H1 (cell line): Measurements from ENCODE around the gene GCKR. TPM values are rescaled to one million over a fixed set of nuclear protein-coding genes. Genes with fewer than 3 reads are reported as not detected.

ENCODE experiments used
- CTCF ChIA-PET: fragments of 300-600 bp; sonication (Branson Sonifier 250); formaldehyde crosslinking; loops from one replicate; lab custom pipeline; 2021; ENCODE audit not compliant: partially characterized antibody; lab: Charles Lee
- POLR2A ChIA-PET: fragments of 300-600 bp; sonication (Branson Sonifier 250); formaldehyde crosslinking; loops from one replicate; lab custom pipeline; 2021; ENCODE audit warnings: inconsistent platforms; ENCODE audit not compliant: partially characterized antibody; lab: Charles Lee
- DNase-seq, 2 experiments: peaks; one replicate each; pipeline versions ENCODE4 v3.0.0 to v3.0.0-alpha.2; 2010 to 2022; ENCODE audit warnings: low spot score in 2 of 2, low read depth in 1 of 2, mixed read lengths in 1 of 2
- FAIRE-seq: peaks from 2 replicates; lab custom pipeline; 2011; peaks lifted over from hg19 to GRCh38; lab: Jason Lieb, UNC
- H2AFZ ChIP-seq: 2 replicates; pipeline ENCODE4 v1.8.1; 2012; ENCODE audit warnings: low read length, inconsistent platforms
- H2AK5ac ChIP-seq: 2 replicates; pipeline ENCODE4 v1.6.1; 2013; ENCODE audit warnings: low read depth, low read length
- H2BK120ac ChIP-seq: replicated peaks from 2 replicates; pipeline ENCODE3; 2013; ENCODE audit warnings: low read depth, low read length, inconsistent platforms
- H2BK12ac ChIP-seq: 2 replicates; pipeline ENCODE4 v1.6.1; 2013; ENCODE audit warnings: low read depth, low read length
- H2BK15ac ChIP-seq: 2 replicates; pipeline ENCODE4 v1.6.1; 2013; ENCODE audit warnings: low read length
- H2BK20ac ChIP-seq: 2 replicates; pipeline ENCODE4 v1.6.1; 2013; ENCODE audit warnings: low read length
- H2BK5ac ChIP-seq: 2 replicates; pipeline ENCODE4 v1.6.1; 2013; ENCODE audit warnings: low read depth, low read length
- H3K14ac ChIP-seq: 2 replicates; pipeline ENCODE4 v1.6.1; 2013; ENCODE audit warnings: inconsistent platforms; ENCODE audit not compliant: insufficient read length
- H3K18ac ChIP-seq: 2 replicates; pipeline ENCODE4 v1.6.1; 2013; ENCODE audit warnings: low read length; ENCODE audit errors: extremely low read depth
- H3K23ac ChIP-seq: 2 replicates; pipeline ENCODE4 v1.6.1; 2013; ENCODE audit warnings: inconsistent platforms; ENCODE audit not compliant: insufficient read length
- H3K23me2 ChIP-seq: 2 replicates; pipeline ENCODE4 v1.6.1; 2013; ENCODE audit warnings: low read depth, low read length
- H3K27ac ChIP-seq: 2 replicates; pipeline ENCODE4 v1.6.1; 2011; ENCODE audit warnings: low read depth, low read length, inconsistent platforms
- H3K27me3 ChIP-seq, 4 experiments: replicated peaks in 1 of 4; 1 replicate in 1 of 4; 2 replicates in 3 of 4; pipeline versions ENCODE4 v1.6.1 to v1.8.1; 2011 to 2013; ENCODE audit warnings: low read length in 3 of 4, mild to moderate bottlenecking in 3 of 4, inconsistent platforms in 2 of 4, mixed read lengths in 2 of 4, moderate library complexity in 1 of 4; ENCODE audit not compliant: control insufficient read depth in 3 of 4, insufficient read depth in 3 of 4; ENCODE audit errors: extremely low read depth in 1 of 4
- H3K36me3 ChIP-seq, 4 experiments: 2 replicates each; pipeline versions ENCODE4 v1.6.1 to v1.8.1; 2011 to 2013; ENCODE audit warnings: mild to moderate bottlenecking in 4 of 4, low read length in 3 of 4, moderate library complexity in 2 of 4, control low read depth in 1 of 4, inconsistent platforms in 1 of 4; ENCODE audit not compliant: insufficient read depth in 4 of 4, control insufficient read depth in 2 of 4
- H3K4ac ChIP-seq: replicated peaks from 2 replicates; pipeline ENCODE3; 2013; ENCODE audit warnings: low read length, low read depth, mixed read lengths, inconsistent platforms; ENCODE audit not compliant: insufficient read length
- H3K4me1 ChIP-seq, 4 experiments: replicated peaks in 1 of 4; 1 replicate in 1 of 4; 2 replicates in 3 of 4; pipeline versions ENCODE4 v1.6.1 to v1.8.1; 2011 to 2013; ENCODE audit warnings: low read length in 3 of 4, inconsistent platforms in 2 of 4, mixed read lengths in 1 of 4; ENCODE audit not compliant: insufficient read depth in 4 of 4, control insufficient read depth in 3 of 4
- H3K4me2 ChIP-seq, 2 experiments: 2 replicates each; pipeline versions ENCODE4 v1.6.1 to v1.8.1; 2011 to 2013; ENCODE audit warnings: low read depth in 2 of 2, low read length in 2 of 2, control low read depth in 1 of 2, inconsistent platforms in 1 of 2, mild to moderate bottlenecking in 1 of 2; ENCODE audit not compliant: insufficient read depth in 1 of 2
- H3K4me3 ChIP-seq, 4 experiments: fragments of 200-600, 300-600 bp in 1 of 4; sonication (generic), shearing (Covaris generic), sonication (Bioruptor Twin) in 1 of 4; 2 replicates each; pipeline versions ENCODE4 v1.5.1 to v1.8.1; 2011 to 2016; ENCODE audit warnings: low read length in 4 of 4, low read depth in 3 of 4, control low read depth in 2 of 4, inconsistent platforms in 2 of 4, mild to moderate bottlenecking in 2 of 4, mixed read lengths in 1 of 4, moderate library complexity in 1 of 4; ENCODE audit not compliant: insufficient read depth in 2 of 4; ENCODE audit errors: extremely low read depth in 1 of 4
- H3K56ac ChIP-seq: replicated peaks from 2 replicates; pipeline ENCODE3; 2013; ENCODE audit warnings: low read depth, mild to moderate bottlenecking, mixed read lengths, low read length, inconsistent platforms; ENCODE audit not compliant: insufficient read length
- H3K79me1 ChIP-seq: 2 replicates; pipeline ENCODE4 v1.6.1; 2013; ENCODE audit warnings: low read depth, low read length, control low read depth
- H3K79me2 ChIP-seq, 2 experiments: 2 replicates each; pipeline versions ENCODE4 v1.6.1 to v1.8.1; 2012 to 2013; ENCODE audit warnings: low read length in 2 of 2, mild to moderate bottlenecking in 2 of 2, inconsistent platforms in 1 of 2; ENCODE audit not compliant: insufficient read depth in 2 of 2, control insufficient read depth in 1 of 2
- H3K9ac ChIP-seq, 4 experiments: replicated peaks in 1 of 4; 1 replicate in 1 of 4; 2 replicates in 3 of 4; pipeline versions ENCODE4 v1.6.1 to v1.8.1; 2011 to 2013; ENCODE audit warnings: low read depth in 3 of 4, low read length in 3 of 4, control low read depth in 2 of 4, mild to moderate bottlenecking in 2 of 4, moderate library complexity in 2 of 4, inconsistent platforms in 1 of 4; ENCODE audit errors: extremely low read depth in 1 of 4
- H3K9me3 ChIP-seq, 2 experiments: 2 replicates each; pipeline versions ENCODE4 v1.6.1 to v1.8.1; 2012 to 2013; ENCODE audit warnings: mild to moderate bottlenecking in 2 of 2, moderate library complexity in 2 of 2, control low read depth in 1 of 2, inconsistent platforms in 1 of 2, low read depth in 1 of 2, low read length in 1 of 2, mixed read lengths in 1 of 2; ENCODE audit not compliant: insufficient read depth in 2 of 2
- H4K20me1 ChIP-seq, 2 experiments: replicated peaks in 1 of 2; 2 replicates each; pipeline versions ENCODE3 to v1.8.1; 2011 to 2013; ENCODE audit warnings: inconsistent platforms in 2 of 2, low read length in 2 of 2, mild to moderate bottlenecking in 1 of 2; ENCODE audit not compliant: insufficient read depth in 2 of 2, control insufficient read depth in 1 of 2
- H4K5ac ChIP-seq: 2 replicates; pipeline ENCODE4 v1.6.1; 2013; ENCODE audit warnings: low read length, low read depth, mixed read lengths, inconsistent platforms; ENCODE audit not compliant: insufficient read length
- H4K8ac ChIP-seq: 2 replicates; pipeline ENCODE4 v1.8.0; 2013; ENCODE audit warnings: mild to moderate bottlenecking, moderate library complexity, low read length, inconsistent platforms; ENCODE audit not compliant: insufficient read depth; ENCODE audit errors: extremely low read depth
- H4K91ac ChIP-seq: replicated peaks from 2 replicates; pipeline ENCODE3; 2013; ENCODE audit warnings: low read length, mixed read lengths, inconsistent platforms; ENCODE audit not compliant: insufficient read length
- BACH1 ChIP-seq: IDR thresholded peaks from 2 replicates; pipeline ENCODE4 v1.6.1; 2012; ENCODE audit warnings: low read length, improper control_type of control experiment
- BRCA1 ChIP-seq: IDR thresholded peaks from 2 replicates; pipeline ENCODE4 v1.6.1; 2012; ENCODE audit warnings: low read depth, low read length, improper control_type of control experiment
- CHD2 ChIP-seq: IDR thresholded peaks from 2 replicates; pipeline ENCODE4 v1.6.1; 2012; ENCODE audit warnings: low read length, improper control_type of control experiment
- CREB1 ChIP-seq: IDR thresholded peaks from 2 replicates; pipeline ENCODE4 v1.6.1; 2012; ENCODE audit warnings: inconsistent platforms
- CTBP2 ChIP-seq: IDR thresholded peaks from 2 replicates; pipeline ENCODE4 v1.7.0; 2011; ENCODE audit warnings: borderline replicate concordance, mild to moderate bottlenecking, moderate library complexity, mixed read lengths, low read length; ENCODE audit not compliant: insufficient read depth, insufficient read length
- JUND ChIP-seq: IDR thresholded peaks from 2 replicates; pipeline ENCODE4 v1.6.1; 2011; ENCODE audit warnings: mild to moderate bottlenecking, improper control_type of control experiment, low read length
- SAP30 ChIP-seq: fragments of 300-600 bp; sonication (generic); IDR thresholded peaks from 2 replicates; pipeline ENCODE4 v1.7.1; 2012; ENCODE audit warnings: low read length, moderate library complexity, mild to moderate bottlenecking, inconsistent platforms; ENCODE audit not compliant: insufficient read depth, insufficient replicate concordance
- TAF1 ChIP-seq: IDR thresholded peaks from 2 replicates; pipeline ENCODE4 v1.6.1; 2011; ENCODE audit warnings: mild to moderate bottlenecking, low read depth, low read length
- YY1 ChIP-seq: IDR thresholded peaks from 2 replicates; pipeline ENCODE4 v1.6.1; 2011; ENCODE audit warnings: low read depth, mild to moderate bottlenecking, low read length
- WGBS, 2 experiments: shearing (Covaris generic) in 1 of 2; methylation state at CpG; one replicate each; pipeline versions ENCODE4 v1.1.6 to v1.1.7; 2013 to 2015; ENCODE audit warnings: low lambda C conversion rate in 2 of 2, mixed read lengths in 2 of 2, inconsistent platforms in 1 of 2, low coverage in 1 of 2, missing lambda C conversion rate in 1 of 2; ENCODE audit not compliant: insufficient replicate concordance in 2 of 2, insufficient coverage in 1 of 2, insufficient read length in 1 of 2; ENCODE audit errors: extremely low coverage in 1 of 2, missing lambda C conversion rate in 1 of 2; 5-methylcytosine and 5-hydroxymethylcytosine counted together
- polyA plus RNA-seq, 7 experiments: library from polyadenylated mRNA; depleted of rRNA in 3 of 7; stranded (reverse) in 5 of 7; unstranded in 2 of 7; fragments of >200 nt in 5 of 7; fragments of 200-250 nt in 2 of 7; gene quantifications; 1 replicate in 5 of 7; 2 replicates in 1 of 7; 4 replicates in 1 of 7; pipeline versions ENCODE4 v1.2.1 to v1.2.3, GENCODE V29; 2011 to 2013; ENCODE audit warnings: missing spikeins in 2 of 7, mixed read lengths in 2 of 7
- total RNA-seq: library from RNA; stranded (reverse); fragmentation: NEBNext Ultra II Directional; extraction: Animal tissue kit (Norgen Biotek cat#: 25700); gene quantifications from 2 replicates; pipeline ENCODE4 v1.2.1, GENCODE V29; 2021

The GCKR gene
- total and polyA plus RNA-seq, 2 of the 8 experiments (the other 6 are each of a cell fraction or from before 2014, with no cell fraction given) = 0.30 to 1.2 TPM

GRCh38 chr2:27506587-27506986, 9.9 kb downstream of the GCKR start:
- TF ChIP-seq CHD2 (no peak), BRCA1 (no peak), CREB1 (no peak), CTBP2 (no peak), JUND (no peak), SAP30 (no peak), YY1 (no peak), TAF1 (no peak), BACH1 (no peak)
- no peak overlapping the region for H2AK5ac ChIP-seq
- POLR2A ChIA-PET = no interaction called here

More at GRCh38 chr2:27506587-27506986, 9.9 kb downstream of the GCKR start:
- Histone ChIP-seq H3K79me1 (no peaks in the 10 kb centered on the region), H3K79me2 (no peaks in the 10 kb centered on the region), H3K4me2 (no peak overlapping the region), H3K23me2 (peaks cover 2% of the 10 kb centered on the region; the same call in 1 of the 2 replicates), H2BK120ac (no peak overlapping the region), H3K18ac (no peak overlapping the region), H4K8ac (no peak overlapping the region), H4K20me1 (no peaks in the 10 kb centered on the region), H3K27me3 (no peaks in the 10 kb centered on the region), H4K5ac (no peak overlapping the region), H2BK20ac (no peak overlapping the region), H3K23ac (no peak overlapping the region), H3K9me3 (no peaks in the 10 kb centered on the region), H3K4me3 (no peak overlapping the region), H3K4ac (no peak overlapping the region), H2AFZ (no peak overlapping the region), H2BK5ac (no peak overlapping the region), H4K91ac (no peak overlapping the region), H3K9ac (no peak overlapping the region), H2BK12ac (no peak overlapping the region), H3K14ac (no peak overlapping the region), H3K27ac (no peak overlapping the region), H2BK15ac (no peak overlapping the region), H3K56ac (no peak overlapping the region), H3K4me1 (0 out of 7 replicates have a peak, but pooled peaks cover 0 to 4% (median 0%) of the 10 kb centered on the region in 4 experiments), H3K36me3 (no peaks in the 10 kb centered on the region)
- WGBS, 2 experiments = 90% methylated on average over 6 of the region's 6 CpGs; no CpG with 5 or more reads in 1 of the 2 experiments
- DNase-seq (no peak), FAIRE-seq (no peak)
- CTCF ChIA-PET = interaction anchor here (1.3 to 1.7 kb wide), 2 partner anchors 8 to 100 kb away, joined by 3 to 5 read pairs; no protein-coding TSS in a partner anchor
